Measurements from ENCODE around the gene SLU7. TPM values are rescaled to one million over a fixed set of nuclear protein-coding genes. Genes with fewer than 3 reads are reported as not detected.

The SLU7 gene
- total and polyA plus RNA-seq, 9 of the 15 experiments (the other 6 are each of a cell fraction or from before 2014, with no cell fraction given), result 42.1 to 65.7 (median 54.8) TPM

DNA sequence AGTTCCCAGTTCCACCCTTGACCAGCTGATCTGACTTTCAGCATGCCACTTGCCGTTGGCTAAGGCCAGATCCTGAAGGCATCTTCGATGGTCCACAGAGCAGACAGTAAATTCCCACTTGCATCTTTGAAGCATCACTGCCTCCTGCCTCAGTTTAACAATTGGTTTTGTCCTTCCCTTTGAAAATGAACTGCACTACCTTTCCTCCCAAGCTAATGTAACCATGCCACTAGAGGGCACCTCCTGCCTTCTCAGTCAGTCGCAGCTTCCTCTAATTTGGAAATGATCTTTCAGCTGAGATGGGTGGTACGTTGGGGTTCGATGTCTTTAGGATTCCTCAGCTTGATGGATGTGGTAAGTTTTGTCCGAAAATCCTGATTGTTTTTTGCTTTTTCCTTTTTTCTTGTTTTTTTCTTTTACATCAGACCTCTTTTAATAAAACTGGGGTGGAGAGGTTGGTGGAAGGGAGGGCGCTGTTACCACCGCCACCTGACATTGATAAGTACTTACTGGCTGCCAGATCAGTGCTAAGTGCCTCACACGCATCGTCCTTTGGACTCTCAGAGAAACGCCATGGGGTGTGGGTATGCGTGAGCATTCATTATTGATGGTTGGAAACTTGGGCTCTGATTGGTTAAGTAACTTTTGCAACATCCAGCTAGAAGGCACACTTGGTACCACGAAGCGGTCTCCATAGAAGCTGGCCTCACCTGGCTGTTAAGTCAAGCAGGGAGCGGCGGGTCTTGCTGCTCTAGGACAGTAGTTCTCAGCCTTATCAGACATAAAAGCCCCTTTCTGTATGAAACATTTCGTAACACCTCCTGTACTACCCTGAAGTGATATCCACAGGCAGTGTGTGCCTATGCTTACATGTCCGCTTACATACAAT is 19.7 kb upstream of the SLU7 start (continued):
- TF ChIP-seq, protein P1, sequence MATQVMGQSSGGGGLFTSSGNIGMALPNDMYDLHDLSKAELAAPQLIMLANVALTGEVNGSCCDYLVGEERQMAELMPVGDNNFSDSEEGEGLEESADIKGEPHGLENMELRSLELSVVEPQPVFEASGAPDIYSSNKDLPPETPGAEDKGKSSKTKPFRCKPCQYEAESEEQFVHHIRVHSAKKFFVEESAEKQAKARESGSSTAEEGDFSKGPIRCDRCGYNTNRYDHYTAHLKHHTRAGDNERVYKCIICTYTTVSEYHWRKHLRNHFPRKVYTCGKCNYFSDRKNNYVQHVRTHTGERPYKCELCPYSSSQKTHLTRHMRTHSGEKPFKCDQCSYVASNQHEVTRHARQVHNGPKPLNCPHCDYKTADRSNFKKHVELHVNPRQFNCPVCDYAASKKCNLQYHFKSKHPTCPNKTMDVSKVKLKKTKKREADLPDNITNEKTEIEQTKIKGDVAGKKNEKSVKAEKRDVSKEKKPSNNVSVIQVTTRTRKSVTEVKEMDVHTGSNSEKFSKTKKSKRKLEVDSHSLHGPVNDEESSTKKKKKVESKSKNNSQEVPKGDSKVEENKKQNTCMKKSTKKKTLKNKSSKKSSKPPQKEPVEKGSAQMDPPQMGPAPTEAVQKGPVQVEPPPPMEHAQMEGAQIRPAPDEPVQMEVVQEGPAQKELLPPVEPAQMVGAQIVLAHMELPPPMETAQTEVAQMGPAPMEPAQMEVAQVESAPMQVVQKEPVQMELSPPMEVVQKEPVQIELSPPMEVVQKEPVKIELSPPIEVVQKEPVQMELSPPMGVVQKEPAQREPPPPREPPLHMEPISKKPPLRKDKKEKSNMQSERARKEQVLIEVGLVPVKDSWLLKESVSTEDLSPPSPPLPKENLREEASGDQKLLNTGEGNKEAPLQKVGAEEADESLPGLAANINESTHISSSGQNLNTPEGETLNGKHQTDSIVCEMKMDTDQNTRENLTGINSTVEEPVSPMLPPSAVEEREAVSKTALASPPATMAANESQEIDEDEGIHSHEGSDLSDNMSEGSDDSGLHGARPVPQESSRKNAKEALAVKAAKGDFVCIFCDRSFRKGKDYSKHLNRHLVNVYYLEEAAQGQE (IDR thresholded peaks at IDR 0.05; ENCODE audit: borderline replicate concordance), result no peak
- TF ChIP-seq, protein P1 (CRISPR knock-in tag; IDR thresholded peaks at IDR 0.05; ENCODE audit: low read depth), result no peak
- no peak for TF ChIP-seq PTRF (tag; IDR thresholded peaks at IDR 0.05)
- TF ChIP-seq, protein P2, sequence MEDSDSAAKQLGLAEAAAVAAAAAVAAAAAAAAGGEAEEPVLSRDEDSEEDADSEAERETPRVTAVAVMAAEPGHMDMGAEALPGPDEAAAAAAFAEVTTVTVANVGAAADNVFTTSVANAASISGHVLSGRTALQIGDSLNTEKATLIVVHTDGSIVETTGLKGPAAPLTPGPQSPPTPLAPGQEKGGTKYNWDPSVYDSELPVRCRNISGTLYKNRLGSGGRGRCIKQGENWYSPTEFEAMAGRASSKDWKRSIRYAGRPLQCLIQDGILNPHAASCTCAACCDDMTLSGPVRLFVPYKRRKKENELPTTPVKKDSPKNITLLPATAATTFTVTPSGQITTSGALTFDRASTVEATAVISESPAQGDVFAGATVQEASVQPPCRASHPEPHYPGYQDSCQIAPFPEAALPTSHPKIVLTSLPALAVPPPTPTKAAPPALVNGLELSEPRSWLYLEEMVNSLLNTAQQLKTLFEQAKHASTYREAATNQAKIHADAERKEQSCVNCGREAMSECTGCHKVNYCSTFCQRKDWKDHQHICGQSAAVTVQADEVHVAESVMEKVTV (CRISPR knock-in tag; IDR thresholded peaks at IDR 0.05), result peak; percentile 54
- TF ChIP-seq, protein P3, sequence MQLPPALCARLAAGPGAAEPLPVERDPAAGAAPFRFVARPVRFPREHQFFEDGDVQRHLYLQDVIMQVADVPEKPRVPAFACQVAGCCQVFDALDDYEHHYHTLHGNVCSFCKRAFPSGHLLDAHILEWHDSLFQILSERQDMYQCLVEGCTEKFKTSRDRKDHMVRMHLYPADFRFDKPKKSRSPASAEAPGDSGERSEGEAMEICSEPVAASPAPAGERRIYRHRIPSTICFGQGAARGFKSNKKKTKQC (CRISPR knock-in tag; IDR thresholded peaks at IDR 0.05), result no peak
- no peak for TF ChIP-seq TCF3 (CRISPR knock-in tag; IDR thresholded peaks at IDR 0.05)
- no peak for TF ChIP-seq RB1 (IDR thresholded peaks at IDR 0.05; ENCODE audit: low read depth)
- TF ChIP-seq BRCA1 (IDR thresholded peaks at IDR 0.05), result no peak
- no peak for TF ChIP-seq BRCA1 (CRISPR knock-in tag; IDR thresholded peaks at IDR 0.05)
